GM19372 (cell line): Measurements from ENCODE around the gene SNAPC3.

Experiments used
- ATAC-seq: cut with Tn5 transposase; IDR thresholded peaks from one replicate; pipeline ENCODE4 v1.9.1; 2021; ENCODE audit warnings: mild to moderate bottlenecking, low read depth, moderate library complexity; ENCODE audit not compliant: unreplicated experiment

Gene SNAPC3

GRCh38 chr9:15485836-15486666, 63.4 kb downstream of the SNAPC3 start:
- no peak for ATAC-seq

- no peak for ATAC-seq
Observed at GRCh38 chr9:15491950-15492349, 69.3 kb downstream of the SNAPC3 start.

- no peak for ATAC-seq
Observed at GRCh38 chr9:15492485-15493150, 69.9 kb downstream of the SNAPC3 start.

- no peak for ATAC-seq
Observed at GRCh38 chr9:15498246-15498995, 75.7 kb downstream of the SNAPC3 start.

- no peak for ATAC-seq
Observed at GRCh38 chr9:15499139-15499538, 76.5 kb downstream of the SNAPC3 start.

- no peak for ATAC-seq
Observed at GRCh38 chr9:15501179-15501578, 78.5 kb downstream of the SNAPC3 start.

GRCh38 chr9:15501803-15502202, 79.1 kb downstream of the SNAPC3 start:
- no peak for ATAC-seq

- no peak for ATAC-seq
Observed at GRCh38 chr9:15505921-15506320, 83.2 kb downstream of the SNAPC3 start.

- ATAC-seq, result peak; percentile 37
Observed at GRCh38 chr9:15509931-15510788, 87.5 kb downstream of the SNAPC3 start.

- ATAC-seq, result peak; percentile 66
Observed at GRCh38 chr9:15510789-15511575, 88.3 kb downstream of the SNAPC3 start, which contains the start of gene PSIP1. PSIP1 (minus strand) TSS chr9:15510970; CDS start chr9:15510188, 782 bp downstream.
